ENCODE measurements around the gene GAN.
A peak's percentile ranks its signal among the peaks of the same experiment; 100 is the strongest.
"Not testable (repeated sequence)": the region's sequence is repeated elsewhere in the genome, so short reads cannot be mapped to it uniquely, and the experiment has no call there.

Gene GAN

GRCh38 chr16:81397879-81398520, 83.2 kb downstream of the GAN start:
- DNase-seq (ENCODE audit: low read depth in 2 of 2), result no peak

DNA sequence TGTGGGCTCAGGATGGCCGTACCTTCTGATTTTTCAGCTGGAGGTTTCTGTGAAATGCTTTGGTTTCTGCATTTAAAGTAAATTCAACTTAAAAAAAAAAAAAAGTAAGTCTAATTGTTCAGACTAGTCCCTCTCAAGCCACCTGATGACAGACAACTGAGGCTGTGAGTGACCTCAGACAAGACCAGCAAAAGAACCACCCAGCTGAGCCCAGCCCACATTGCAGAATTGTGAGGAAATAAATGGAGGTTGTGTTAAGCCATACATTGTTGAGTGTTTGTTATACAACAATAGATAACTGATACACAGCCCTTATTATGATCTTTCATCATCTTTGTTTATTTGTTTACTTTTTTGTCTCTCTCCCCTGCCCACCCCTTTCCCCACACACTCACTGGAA, 85.1 kb downstream of the GAN start:
- DNase-seq (ENCODE audit: low read depth in 2 of 2), result no peak

DNA sequence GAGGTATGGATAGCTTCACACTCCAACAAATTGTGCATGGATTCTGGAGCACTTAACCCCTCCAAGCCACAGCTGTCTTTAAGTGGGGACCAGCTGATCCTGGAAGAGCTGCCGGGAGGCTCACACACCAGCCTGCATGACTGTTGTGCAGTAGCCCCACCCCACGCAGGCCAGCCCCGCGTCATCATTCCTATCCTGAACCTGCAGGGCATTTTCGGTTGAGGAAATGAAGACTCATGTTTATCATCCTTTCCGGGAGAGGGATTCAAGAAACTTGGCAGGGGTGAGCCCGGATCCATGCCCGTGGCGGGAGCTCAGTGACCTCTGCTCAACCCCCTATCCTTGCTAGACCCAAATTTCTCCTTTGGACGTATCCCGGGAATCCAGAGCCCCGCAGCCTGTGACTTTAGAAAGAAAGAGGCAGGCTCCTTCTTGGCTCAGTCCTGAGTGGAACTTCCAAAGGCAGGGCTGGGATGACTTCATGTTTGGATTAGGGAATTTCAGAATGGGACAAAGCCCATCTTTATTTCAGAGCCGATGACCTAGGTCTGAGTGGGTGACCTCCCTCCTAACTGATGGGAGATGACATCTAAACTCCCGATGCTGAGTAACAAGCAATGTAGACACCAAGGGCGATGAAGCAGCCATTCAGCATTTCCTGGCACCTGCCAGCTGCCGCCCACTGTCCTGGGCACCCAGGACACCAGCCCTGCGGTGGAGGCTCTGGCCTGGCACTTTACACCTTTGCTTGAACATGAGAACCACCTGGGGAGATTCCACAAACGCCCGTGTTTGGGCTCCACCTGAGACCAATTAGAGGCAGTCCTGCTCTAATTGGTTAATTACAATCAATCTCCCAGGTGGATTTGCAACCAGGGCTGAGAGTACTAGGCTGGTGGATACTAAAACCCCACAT, 86.5 kb downstream of the GAN start:
- no peak for DNase-seq (ENCODE audit: low read depth in 2 of 2)

DNA sequence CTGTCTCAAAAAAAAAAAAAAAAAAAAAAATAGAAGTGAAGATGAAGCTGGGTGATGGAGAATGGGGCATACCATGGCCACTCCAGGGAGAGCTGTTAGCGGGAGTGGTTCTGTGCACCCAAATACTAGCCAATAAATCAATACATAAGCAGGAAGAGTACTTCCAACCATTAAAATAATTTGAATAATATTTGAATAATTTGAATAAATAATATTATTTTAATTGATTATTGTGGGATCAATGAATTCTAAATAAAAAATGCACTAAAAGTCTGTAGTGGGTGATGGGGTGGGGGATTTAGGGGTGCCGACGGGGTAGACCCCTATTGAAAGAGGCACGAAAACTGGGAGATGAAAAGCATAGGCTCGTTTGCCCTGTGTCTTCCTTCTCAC, 88.4 kb downstream of the GAN start:
- DNase-seq (ENCODE audit: low read depth in 2 of 2), result no peak

DNA sequence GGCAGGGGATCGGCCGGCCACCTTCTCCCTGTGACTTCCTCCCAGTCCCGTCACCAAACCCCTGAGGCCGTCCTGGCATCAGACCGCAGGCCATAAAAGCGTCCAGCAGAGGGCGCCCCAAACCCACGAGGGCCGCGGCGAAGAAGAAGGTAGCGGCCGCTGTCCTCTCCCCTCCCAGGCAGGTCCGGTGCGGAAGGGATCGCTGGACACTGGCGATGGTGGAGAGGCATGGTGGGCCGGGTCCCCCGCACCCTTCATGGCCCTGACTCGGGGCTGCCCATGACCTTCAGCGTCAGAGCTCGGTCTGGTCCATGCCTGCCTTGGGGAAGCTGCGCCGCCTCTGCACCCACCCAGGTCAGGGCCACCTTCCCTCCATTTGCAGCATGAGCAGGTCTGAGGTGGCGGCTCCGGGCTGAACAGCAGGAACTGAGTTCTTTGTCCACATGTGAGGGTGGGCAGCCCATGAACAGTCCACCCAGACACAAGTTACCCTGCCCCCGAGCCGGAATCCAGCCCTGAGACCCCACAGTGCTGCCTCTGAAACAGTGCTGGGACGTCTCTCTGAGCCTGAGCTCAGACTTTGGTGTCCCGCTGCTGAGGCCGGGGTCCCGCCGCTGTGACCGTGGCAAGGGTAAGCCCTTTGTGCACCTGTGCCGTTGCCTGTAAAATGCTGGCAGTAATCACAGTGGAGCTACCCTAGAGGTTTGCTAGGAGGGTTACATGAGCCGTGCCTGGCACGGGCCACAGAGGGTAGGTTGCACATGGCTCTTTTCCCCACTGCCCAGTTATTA, 89.0 kb downstream of the GAN start:
- DNase-seq (ENCODE audit: low read depth in 2 of 2), result peak; percentile 79 to 90

DNA sequence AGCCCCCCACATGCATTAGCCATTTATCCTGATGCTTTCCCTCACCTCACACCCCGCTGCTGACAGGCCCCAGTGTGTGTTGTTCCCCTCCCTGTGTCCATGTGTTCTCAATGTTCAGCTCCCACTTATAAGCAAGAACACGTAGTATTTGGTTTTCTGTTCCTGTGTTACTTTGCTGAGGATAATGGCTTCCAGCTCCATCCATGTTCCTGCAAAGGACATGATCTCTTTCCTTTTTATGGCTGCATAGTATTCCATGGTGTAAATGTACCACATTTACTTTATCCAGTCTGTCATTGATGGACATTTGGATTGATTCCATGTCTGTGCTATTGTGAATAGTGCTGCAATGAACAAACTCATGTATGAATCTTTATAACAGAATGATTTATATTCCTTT, 90.2 kb downstream of the GAN start:
- DNase-seq (ENCODE audit: low read depth in 2 of 2), result not testable (repeated sequence)

DNA sequence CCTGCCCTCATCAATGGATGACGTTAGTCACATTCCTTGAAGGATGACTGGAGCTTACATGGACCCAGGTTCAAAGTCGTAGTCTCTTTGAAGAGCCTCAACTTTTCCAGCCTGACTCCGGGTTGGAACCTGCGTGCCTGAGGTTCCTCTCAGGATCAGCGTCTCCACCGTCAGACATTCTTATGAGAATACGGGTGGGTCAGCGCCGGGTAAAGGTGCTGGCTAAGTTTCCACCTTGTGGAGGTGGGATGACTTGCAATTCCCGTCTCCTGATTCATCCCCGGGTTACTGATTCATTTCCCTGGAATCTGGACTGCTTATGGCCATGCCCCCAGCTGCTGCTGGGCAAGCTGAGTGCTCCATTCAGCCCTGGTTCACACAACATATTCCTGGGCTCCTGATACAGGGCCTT, 90.9 kb downstream of the GAN start:
- no peak for DNase-seq (ENCODE audit: low read depth in 2 of 2)

- DNase-seq (ENCODE audit: low read depth in 2 of 2), result no peak
Observed at GRCh38 chr16:81408409-81408950, 93.7 kb downstream of the GAN start.

DNA sequence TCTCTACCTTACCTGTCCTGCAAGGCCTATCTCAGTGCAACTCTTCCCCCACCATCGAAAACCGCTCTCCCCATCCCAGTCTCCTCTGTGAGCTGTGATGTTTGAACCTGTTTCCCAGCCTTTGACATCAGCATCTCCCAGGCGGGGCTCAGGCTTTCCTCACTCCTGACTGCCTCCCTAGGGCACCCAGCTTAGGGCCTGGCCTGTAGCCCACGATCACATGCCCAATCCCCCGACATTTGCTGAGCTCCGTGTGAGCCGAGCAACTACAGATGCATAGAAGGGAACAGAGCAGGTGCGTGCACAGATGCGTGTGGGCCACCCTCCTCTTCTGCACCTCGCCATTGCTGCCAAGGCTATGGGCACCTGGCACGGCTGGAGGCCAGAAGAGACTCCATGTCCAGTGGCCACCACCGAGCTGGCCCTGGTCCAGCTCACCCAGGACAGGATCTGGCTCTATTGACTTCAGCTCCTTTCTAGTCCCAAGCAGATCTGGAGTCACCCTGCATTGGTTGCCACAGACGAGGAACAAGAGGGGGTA, 94.3 kb downstream of the GAN start:
- DNase-seq (ENCODE audit: low read depth in 2 of 2), result no peak

- no peak for DNase-seq (ENCODE audit: low read depth in 2 of 2)
Observed at GRCh38 chr16:81410643-81411293, 96.0 kb downstream of the GAN start.

DNA sequence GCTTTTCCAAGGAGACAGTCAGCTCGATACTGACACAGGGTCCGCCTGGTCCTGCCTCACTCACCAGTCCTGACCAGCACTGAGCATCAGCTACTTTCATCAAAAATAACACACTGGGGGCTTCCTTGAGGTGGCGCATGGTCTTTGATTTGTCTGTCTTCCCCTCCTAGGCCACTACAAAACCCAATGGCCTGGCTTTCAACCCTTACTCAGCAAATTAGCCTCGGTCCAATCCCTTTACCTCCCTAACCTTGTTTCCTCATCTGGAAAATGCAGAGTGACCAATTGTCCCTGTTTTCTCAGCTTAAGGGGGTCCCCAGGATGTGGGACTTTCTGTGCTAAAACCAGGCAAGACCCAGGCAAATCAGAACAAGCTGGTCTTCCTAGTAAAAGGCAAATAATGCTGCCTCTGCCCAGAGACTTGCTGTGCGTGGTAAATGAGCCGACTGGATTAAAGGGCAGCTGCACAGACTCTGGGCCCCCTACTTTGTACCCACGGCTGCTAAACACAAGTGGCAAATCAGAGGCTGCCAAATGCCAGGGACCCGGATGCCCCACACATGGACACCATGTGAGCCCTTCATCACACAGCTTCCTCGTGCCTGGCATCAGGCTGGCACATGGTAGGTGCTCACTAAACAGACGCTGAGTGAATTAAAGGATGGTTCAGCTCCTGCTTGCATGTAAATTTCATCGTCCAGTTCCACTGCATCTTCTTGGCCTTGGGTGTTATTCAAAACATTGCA, 98.7 kb downstream of the GAN start:
- DNase-seq (ENCODE audit: low read depth in 2 of 2), result no peak

- DNase-seq (ENCODE audit: low read depth in 2 of 2), result no peak
Observed at GRCh38 chr16:81415751-81416150, 101.0 kb downstream of the GAN start.

GRCh38 chr16:81416749-81417148, 102.0 kb downstream of the GAN start:
- DNase-seq (ENCODE audit: low read depth in 2 of 2), result no peak

DNA sequence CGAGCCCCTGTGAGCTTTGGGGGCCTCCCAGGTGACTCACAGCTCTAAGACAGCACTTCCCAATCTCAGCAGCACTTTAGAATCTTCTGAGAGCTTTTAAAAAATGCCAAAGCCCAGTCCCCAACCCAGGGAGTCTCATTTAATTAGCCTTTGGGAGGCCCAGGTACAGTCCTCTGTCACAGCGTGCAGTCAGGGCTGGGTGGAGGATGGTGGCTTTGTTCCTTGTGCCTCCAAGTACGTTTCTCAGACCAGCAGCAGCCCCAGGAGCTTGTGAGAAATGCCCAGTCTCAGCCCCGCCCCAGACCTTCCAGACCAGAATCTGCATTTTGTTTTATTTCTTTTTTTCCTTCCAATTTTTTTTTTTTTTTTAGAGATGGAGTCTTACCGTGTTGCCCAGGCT, 102.4 kb downstream of the GAN start:
- DNase-seq (ENCODE audit: low read depth in 2 of 2), result no peak

DNA sequence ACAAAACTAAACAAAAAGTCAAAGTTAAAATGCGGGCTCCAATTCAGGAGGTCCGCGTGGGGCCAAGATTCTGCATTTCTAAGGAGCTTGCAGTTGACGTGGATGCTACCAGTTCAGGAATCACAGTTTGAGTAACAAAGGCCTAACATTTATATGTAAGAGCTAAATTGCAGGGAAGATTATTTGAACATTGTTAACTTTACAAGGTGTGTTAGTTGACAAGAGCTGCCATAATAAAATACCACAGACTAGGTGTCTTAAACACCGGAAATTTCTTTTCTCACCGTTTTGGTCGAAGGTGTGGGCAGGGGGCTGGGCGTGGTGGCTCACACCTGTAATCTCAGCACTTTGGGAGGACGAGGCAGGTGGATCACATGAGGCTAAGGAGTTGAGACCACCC, 105.0 kb downstream of the GAN start:
- DNase-seq (ENCODE audit: low read depth in 2 of 2), result no peak

DNA sequence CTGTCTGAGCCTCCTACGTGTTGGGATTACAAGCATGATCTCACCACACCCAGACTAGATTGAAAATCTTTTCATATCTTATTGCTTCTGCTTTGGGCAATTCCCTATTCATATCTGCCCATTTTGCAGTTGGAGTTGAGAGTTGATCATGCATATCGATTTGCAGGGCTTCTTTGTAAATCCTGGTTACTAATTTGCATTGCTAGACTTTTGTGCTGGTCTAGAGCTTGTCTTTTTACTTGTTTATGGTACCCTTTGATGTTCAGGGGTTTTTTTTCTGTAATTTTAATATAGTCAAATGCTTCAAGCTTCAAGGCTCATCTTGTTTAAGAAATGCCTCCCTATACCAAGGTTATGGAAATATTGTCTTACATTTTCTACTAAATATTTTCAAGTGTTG, 106.4 kb downstream of the GAN start:
- DNase-seq (ENCODE audit: low read depth in 2 of 2), result no peak

DNA sequence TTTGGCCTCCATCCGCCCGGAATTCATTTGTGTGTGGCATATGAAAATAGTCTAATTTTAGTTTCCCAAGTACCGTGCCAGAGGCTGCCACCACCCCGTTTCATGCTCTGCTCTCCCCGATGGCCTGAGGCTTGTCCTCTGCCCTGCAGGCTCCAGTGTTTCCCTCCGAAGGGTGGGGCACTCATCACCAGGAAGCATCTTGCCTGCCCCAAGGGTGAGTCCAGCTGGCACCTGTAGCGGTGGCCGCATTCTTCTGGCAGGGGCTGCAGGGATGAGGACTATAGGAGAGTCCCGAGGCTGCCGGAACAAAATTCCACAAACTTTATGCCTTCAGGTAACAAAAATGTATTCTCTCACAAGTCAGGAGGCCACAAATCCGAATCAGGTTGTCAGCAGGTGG, 106.8 kb downstream of the GAN start:
- no peak for DNase-seq (ENCODE audit: low read depth in 2 of 2)

GRCh38 chr16:81422153-81422552, 107.4 kb downstream of the GAN start:
- not testable (repeated sequence) for DNase-seq (ENCODE audit: low read depth in 2 of 2)

- DNase-seq (ENCODE audit: low read depth in 2 of 2), result peak in 1 of 2 donors; percentile 18
Observed at GRCh38 chr16:81424771-81425170, 110.0 kb downstream of the GAN start.

DNA sequence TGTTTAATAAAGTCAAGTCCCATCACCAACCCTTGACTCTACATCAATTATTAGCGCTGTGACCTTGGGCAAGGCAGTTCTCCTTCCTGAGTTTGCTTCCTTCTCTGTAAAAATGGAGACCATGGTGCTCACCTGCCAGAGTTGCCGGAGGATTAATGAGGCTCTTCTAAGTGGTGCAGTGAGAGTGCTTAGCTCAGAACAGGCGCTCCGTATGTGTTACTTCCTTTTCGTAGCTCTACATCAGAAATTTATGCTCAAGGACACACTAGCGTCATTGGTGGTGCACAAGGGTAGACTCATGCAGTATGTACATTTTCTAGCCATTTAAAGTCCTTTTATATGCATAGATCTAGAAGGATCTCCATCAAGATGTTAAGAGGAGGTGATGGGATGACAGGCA, 112.5 kb downstream of the GAN start:
- DNase-seq (ENCODE audit: low read depth in 2 of 2), result no peak

DNA sequence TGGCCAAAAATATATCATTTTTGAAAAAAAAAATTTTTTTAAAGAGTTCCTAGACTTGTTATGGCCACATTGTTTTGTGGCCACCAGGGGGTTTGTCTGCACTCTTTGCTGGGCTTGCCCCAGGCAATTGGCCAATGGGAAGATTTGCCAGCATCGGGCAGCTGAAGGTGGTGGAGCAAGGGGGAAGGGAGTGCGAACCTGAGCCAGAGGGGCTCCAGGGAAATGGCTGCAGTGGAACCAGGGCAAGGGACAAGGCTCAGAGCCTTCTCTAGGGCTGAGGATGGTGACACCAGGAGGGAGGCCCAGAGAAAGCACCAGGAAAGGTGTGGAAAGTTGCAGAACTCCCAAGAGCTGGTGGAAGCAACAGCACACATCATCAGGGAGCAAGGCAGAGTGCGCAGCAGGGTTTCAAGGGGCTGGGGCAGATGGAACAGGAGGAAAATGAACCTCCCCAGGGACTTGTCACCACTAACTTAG, 114.3 kb downstream of the GAN start:
- no peak for DNase-seq (ENCODE audit: low read depth in 2 of 2)
